NCI-H1930 (cell line): ENCODE data around the gene MYL7.
"Not testable (repeated sequence)": the region's sequence is repeated elsewhere in the genome, so short reads cannot be mapped to it uniquely, and the experiment has no call there.

Source experiments
- DNase-seq, 2 experiments: peaks; one replicate each; lab custom pipeline; 2025; lab: John Stamatoyannopoulos, UW

MYL7 gene, protein sequence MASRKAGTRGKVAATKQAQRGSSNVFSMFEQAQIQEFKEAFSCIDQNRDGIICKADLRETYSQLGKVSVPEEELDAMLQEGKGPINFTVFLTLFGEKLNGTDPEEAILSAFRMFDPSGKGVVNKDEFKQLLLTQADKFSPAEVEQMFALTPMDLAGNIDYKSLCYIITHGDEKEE

DNA sequence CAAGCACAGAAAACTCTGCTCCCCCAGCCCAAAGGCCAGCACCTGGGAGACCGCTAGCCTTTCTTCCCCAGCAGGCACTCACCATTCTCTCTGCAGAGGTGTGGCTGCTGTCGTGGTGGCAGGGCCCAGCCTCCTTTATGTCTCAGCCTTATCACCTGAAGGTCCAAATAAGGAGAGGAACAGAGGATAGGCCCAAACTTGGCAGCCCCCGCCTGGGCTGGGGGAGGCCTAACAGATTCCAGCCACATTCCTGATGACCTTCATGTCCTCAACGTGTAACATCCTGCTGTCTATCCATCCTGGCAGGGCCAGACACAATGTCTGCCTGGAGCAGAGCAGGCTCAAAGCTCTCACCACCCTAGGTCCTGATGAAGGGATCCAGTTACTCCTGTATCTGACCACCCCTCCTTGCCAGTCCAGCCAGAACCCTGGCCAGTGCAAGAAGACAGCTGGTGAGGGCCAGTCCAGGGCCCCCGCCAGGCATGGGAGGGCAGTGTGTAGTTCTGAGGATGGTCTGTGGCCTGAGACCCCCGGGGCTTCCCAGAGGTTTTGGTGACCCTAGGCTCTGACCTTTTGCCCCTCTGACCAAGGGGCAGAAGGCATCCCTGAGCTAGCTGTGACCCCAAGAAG lies at the start of gene MYL7:
MYL7 (minus strand) TSS at position 112 of the 630 bp plus-strand sequence; CDS start at position 85, 27 bp downstream.
- no peak for DNase-seq

DNA sequence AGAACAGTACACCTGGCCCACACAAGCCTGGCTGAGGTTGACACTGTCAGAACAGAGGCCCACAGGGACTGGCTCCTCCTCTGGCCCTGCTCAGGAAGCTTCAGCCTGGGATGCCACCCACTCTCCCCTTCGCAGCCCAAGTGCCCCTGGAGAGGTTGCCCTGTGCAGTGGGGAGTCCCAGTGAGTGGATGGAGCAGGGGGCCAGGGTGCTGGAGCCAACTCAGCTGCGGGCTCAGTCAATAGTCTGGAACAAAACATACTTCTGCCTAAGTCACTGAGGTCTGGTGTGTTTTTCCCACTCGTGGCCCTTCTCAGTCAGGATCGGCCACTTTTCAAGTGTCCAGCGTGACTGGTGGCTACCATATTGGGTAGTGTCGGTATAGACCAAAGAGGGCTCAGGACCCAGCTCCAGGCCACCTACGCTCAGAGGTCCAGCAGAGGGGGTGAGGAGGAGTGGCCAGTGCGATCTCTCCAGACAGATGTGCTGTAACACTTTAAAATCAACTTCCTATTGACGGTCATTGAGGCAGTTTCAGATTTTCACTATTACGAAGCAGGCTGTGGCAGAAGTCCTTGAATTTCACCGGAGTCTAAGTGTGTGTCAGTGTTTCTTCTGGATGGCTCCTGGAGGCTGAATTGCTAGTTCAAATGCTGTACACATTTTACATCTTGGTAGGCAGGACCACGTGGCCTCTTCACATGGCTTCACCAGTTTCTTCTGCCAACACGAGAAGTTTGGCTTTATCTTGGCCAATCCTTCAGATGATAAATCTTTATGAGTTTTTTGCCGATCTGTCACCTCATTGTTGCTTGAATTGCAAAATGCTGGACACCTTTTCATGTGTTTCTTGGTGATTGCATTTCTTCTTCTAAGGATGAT lies 49.1 kb upstream of the MYL7 start:
- no peak for DNase-seq

DNA sequence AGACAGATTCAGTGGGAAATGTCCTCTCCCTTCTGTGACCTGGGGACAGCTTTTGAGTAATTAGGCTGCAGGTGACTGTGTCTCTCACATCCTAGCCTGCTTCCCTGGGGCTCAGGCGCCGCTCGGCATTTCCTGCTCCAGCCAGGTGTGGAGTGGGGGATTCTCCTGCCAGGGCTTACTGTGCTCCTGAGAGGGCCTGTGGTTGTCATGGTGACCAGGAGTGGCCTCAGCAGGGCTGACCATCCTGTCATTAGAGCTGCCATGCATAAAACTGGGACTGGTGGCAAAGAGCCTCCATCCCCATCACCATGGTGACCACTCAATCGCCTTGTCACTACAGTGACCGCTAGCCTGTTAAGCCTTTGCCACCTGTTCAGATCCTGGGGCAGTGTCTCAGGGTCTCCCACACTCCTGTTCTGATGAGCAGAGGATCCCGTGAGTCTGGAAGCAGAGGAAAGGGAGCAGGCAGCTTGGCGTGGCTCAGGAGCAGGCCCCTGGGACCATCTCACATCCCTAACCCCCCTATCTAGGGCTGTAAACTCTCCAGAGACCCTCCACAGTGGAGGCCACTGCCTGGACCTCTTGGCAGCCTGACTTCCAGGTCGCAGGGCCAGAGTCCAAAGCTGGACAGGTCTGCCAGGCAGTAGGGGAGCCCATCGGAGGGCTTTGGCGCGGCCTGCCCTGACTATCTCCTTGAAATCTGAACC lies 48.3 kb upstream of the MYL7 start, which contains the start of gene GCK:
GCK (minus strand) TSS at position 154 of the 707 bp plus-strand sequence. CDS start 486 bp downstream, outside the sequence.
- DNase-seq: no peak

DNA sequence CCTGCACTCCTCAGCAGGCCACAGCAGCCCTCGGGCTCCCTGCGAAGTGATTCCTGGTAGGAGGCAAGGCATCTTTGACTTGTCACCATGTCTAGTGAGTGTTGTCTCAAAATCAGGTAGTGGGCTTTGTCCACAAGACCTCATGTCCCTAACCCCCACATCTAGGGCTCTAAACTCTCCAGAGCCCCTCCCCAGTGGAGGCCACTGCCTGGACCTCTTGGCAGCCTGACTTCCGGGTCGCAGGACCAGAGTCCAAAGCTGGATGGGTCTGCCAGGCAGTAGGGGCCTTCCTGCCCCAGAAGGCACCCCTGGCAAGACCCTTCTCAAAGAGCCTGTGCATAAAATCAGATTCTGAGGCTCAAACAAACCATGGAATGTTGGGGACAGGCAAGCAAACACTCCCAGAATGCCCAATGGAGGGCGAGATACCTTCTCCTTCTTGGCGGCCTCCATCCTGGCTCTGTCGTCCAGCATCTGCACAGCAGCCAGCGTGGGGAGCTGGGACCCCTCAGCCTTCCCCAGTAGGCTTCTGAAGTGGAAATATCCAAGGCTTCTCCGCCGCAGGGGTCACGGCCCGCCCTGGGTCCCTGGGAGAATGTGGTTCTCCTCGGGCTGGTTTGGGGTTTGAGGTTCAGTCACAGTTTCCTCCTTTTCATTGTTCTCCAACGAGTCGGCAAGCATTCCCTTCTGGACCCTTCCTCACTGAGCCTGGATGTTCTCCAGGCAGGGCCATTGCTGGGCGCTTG lies 47.5 kb upstream of the MYL7 start:
- no peak for DNase-seq

DNA sequence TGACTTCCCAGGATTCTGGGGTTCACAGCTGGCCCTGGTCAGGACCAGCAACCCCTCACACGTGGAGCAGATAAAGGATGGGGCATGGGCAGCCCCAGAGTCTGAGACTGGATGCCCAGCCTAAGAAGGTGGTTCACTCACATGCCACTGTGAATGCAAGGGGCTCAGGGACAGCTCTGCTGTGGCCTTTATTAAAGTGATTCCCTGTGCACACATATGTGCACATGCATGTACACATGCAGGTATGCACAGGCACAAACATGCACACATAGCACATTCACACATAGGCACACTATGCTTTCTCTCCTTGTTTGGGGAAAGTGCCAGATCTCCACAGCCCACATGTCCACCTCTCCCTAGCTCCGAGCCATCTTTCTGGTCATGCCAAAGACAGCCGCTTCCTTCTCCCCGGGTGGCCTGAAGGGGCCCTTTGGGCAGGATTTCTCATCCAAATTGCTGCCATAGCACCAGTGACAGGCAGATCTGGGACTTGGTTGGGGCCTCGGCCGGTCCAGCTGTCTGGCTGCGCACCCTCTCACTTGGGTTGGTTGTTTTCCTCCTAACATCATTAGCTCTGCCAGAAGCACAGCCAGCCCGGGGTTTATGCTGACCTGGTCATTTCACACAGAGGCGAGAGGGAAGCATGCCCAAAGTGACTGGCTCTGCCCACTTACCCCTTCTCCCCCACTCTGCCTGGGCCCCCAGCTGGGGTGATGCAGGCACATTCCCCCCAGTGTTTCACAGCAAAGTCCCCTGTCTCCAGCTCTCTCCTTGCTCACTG lies 46.7 kb upstream of the MYL7 start:
- no peak for DNase-seq

DNA sequence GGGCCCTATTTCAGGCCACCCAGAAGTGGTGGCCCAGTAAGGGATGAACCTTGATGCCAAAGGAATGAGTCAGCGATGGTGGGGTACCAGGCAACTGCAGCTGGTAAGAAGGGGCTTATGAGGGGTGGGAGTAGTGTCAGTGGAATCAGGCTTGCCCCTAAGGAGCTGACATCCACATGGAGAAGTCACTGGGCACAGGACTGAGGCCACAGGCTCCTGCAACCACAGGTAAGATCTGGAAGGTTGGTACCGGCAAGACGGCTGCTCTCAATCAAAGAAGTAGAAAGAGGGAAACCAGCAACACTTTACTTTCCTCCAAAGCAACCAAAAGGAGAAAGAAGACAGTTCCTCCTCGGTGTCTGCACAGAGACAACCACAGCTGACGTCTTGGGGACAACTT lies 45.6 kb upstream of the MYL7 start:
- DNase-seq: no peak

DNA sequence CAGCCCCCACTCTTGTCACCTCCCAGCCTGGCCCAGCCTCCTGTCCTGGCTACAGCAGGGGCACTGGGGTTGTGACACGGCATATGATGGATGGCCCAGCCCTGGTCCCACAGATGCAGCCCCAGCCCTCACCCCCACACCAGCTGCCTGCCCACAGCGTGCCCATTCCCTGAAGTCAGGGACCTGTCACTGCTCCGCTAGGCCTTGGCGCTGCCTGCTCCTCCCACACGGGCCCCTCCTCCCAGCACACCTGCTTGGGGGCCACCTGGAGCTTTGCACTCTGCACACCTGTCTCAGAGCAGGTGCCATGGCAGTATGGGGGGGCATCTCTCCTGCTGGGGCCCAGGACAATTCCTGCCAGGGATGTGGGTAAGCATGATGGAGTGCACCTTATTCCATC lies 44.6 kb upstream of the MYL7 start:
- DNase-seq: no peak

DNA sequence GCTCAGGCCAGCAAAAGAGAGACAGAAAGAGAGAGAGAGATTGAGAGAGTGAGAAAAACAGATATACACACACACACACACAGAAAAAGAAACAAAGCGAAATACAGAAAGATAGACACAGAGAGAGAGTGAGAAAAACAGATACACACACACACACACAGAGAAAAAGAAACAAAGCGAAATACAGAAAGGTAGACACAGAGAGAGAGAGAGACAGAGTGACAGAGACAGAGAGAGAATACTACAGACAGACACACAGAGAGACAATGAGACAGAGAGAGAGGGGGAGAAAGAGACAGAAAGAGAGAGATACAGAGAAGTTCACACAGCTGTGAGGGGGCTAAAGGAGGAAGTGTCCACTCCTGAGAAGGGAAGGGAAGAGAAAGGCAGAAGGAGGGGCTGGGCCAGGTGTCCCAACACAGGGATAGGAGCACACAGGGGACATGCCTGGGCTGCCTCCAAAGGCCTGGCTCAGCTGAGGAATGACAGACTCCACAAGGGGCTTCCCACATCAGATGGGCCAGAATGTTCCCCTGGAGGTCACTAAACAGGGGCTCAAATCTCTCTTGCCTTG lies 43.8 kb upstream of the MYL7 start:
- DNase-seq: no peak

DNA sequence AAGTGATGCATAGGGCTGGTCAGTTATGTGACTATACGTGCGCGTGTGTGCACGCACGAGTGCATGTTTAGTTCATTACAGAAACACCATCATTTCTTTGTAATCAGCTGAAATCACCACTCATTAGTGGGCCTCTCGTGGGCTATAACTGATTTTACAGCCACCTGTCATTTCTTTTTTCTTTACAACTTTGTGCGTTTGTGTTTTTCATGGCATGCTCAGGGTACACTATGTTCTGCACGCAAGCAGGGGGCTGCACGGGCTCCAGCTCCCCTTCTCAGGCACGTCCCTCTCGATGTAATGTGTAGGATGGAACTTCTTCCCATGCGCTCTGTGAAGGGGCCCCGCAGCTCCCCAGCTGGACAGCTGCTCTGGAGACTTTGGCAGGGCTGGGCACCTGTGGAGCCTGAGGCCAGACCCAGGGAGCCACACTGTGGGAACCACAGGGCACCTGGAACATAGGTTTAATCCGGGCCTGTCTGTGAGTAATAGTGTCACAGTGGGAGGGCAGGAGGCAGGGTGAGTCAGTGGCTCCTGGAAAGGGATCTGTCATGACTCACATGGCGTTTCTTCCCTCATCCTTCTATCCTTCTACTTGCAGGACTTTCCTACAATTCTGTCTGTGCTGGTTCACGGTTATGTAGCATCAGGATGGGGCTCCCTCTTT lies 43.2 kb upstream of the MYL7 start:
- DNase-seq: no peak

DNA sequence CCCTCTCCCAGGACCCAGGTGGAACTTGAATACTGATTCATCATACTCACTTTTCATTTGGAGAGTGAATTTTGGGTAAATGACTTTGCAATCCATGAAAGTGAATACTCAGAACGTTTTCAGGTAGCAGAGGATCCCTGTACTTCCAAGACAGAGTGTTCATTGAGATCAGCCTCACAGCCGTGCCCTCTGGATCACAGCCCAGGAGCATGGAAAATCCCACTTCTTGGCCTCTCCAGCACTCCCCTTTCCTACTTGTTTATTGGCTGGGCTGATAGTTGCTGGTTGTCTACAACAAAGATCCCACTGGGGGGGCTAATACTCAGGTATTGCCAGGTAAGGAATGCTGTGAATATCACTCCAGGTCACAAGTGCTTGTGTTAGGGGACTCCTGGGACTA lies 42.3 kb upstream of the MYL7 start:
- no peak for DNase-seq

DNA sequence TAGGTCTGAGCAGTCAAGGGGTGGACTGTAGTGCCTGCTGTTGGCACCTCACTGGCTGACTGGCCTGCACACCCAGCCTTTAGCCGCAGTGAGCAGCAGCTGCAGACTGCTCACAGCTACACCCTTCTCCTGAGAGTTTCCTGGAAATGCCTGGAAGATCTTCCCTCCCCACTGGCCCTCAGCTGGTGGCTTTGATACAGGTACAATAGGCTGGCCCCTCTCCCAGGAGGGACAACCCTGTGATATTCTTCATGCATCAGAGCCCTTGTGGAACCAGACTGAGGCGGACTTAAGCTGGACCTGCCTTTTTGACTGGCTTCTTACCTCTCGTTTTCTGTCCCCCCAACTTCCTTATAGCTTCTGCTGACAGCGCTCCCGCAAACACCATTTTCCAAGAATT lies 41.7 kb upstream of the MYL7 start:
- no peak for DNase-seq

DNA sequence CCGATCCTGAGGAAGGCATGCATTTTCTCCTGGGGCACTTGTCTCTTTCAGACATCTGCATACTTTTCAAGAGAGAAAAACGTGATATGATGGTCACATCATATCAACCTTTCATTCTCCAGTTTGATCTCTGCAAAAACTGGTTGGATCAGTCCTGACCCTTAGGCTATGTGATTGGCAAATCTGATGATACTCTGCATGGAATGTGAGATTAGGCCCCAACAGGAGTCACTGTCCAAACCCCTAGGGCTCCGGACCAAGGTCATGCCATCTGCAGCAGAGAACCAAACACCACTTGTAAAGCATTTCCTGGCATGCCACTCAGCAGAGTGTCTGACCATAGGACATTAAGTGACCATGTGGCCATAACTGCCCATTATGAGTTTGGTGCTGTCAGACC lies 39.5 kb upstream of the MYL7 start:
- DNase-seq: no peak

DNA sequence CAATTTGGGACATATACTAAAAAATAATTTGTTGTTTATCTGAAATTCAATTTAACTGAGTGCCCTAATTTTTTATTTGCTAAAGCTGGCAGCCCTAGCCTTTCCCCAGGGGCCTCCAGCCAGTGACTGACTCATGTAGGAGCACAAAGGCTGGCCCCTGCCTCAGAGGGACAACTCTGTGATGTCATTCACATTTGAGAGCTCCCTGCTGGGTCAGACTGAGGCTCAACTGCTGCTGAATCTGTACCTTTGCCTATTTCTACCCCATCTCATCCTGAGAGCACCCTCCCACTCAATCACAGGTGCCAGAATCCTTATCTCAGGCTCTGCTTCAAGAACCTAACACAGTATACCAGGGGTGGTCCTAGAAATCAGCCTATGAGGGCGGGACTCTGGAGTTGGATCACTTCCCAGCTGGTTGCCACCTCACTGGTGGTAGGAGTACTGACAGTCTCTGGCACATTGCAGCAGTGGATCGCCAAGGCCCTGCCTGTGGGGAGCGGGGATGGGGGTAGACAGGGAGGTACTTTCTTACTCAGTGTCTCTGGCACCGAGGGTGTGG lies 36.5 kb upstream of the MYL7 start:
- no peak for DNase-seq

DNA sequence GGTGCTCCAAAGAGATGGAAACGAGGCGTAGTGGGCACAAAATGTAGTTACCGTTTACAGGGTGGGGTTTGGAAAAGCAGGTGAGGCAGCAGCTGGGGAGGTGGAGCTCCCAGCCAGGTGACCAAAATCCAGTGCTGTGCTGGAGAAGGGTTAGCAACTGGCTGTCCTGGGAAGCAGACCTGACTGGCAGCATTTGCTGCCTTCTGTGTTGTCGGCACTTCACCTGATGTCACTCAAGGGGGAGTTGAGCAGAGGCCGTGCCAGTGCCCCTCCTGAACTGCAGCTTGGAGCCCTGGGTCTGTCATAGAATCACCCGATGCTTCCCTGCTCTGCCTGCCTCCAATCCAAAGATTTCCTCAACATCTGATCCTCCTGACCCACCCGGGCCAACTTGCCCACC lies 35.4 kb upstream of the MYL7 start:
- no peak for DNase-seq

DNA sequence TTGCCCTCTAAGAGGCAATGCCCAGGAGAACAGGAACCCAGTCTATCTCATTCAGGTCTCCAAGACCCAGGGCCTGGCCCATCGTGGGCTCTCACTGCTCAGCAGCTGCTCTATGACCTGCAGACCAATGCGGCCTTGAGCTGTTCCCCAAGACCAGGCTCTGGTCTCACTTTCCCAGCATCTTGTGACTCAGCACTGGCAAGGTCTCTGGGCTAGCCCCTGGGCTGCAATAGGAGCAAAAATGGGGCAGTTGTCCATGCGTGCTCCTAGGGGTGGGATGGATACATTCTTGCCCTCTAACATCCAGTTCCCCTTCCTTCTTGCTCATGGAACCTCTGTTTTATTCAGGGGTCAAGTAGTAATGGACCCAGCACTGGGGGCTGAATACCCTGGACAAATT lies 34.6 kb upstream of the MYL7 start:
- no peak for DNase-seq

DNA sequence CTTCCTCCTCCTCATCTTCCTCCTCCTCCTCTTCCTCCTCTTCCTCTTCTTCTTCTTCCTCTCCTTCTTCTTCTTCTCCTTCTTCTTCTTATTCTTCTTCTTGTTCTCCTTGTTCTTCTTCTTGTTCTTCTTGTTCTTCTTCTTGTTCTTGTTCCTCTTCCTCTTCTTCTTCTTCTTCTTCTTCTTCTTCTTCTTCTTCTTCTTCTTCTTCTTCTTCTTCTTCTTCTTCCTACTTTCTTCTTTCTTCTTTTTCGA lies 33.5 kb upstream of the MYL7 start:
- DNase-seq: not testable (repeated sequence)

DNA sequence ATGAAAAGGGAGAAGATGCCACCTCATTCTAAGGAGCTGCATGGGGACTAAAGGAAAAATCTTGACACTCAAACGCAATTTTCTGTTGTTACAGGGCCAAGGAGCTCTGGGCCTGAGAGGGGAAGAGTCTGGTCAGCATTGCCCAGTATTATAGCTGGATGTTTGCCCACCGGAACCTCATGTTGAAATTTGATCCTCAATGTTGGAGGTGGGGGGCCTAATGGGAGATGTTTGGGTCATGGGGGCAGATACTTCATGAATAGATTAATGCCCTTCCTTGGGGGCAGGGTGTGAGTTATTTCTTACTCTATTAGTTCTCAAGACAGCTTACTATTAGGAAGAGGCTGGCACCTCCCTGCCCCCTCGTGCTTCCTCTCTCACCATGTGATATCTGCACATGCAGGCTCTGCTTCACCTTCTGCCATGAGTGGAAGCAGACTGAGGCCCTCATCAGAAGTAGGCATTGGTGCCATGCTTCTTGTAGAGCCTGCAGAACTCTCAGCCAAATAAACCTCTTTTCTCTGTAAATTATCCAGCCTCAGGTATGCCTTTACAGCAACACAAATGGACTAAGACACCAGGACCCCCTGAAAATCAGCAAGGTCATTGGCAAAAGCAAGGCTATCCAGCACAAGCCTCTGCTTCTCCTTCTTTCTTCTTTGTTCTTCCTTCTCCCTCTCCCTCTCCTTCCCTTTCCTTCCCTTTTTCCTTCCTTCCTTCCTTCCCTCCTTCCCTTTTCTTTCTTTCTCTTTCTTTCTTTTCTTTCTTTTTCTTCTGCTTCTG lies 33.0 kb upstream of the MYL7 start:
- DNase-seq: no peak

DNA sequence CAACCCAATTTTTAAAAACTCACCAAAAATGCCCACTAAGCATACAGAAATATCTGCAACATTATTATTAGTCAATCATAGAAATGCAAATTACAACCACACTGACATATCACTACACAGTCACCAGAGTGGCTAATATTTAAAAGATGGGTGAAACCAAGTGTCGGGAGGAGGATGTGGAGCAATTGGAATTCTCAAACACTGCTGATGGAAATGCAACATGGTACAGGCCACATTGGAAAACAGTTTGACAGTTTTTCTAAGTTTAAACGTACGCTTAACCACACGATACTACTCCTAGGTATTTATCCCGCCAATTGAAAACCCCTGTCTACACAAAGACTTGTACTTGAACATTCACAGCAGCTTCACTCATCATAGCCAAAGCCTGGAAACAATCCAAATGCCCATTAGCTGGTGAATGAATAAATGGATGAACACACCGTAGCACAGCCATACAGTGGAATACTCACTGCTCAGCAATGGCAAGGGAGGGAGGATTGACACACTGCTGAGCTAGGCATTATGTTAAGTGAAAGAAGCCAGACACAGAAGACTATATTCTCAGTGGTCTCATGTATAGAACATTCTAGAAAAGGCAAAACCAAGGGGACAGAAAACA lies 31.8 kb upstream of the MYL7 start:
- no peak for DNase-seq

DNA sequence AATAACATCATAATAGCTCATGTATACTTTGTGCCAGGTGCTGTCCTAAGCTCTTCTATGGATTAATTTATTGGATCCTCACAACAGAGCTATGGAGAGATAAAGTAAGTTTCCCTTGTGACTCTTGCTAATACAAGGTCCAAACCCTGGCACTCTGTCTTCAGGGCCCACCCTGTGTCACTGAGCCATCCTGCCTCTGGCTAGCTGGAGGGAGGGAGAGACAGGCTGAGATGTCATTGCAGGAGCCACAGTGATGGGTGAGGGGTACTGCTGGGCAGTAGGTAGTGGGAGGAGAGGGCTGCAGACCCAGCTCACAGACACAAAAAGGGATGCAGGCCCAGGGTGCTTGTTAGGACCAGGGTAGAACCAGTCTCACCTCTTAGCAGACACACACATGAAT lies 31.2 kb upstream of the MYL7 start:
- DNase-seq: no peak
